Stimulated activated naive B cell treated with anti-CD40 and anti-IgM and Interleukin-4, amounts not matched to agents 10 μg/mL and 1 μg/mL and 100 μg/mL, for 72 hours (primary cell): ENCODE data around the gene DENND2C.

Source experiments
- ATAC-seq, 2 donors: fragments of 150-1000 bp; cut with Tn5 transposase; replicated peaks; 2 replicates each; pipeline ENCODE4 v1.10.0; 2021; ENCODE audit warnings: moderate library complexity in 1 of 2
- DNase-seq: peaks from one replicate; pipeline ENCODE4 v3.0.0; 2021
- H3K27ac Mint-ChIP-seq: one replicate; pipeline ENCODE4 v1.8.0; 2022; ENCODE audit warnings: mild to moderate bottlenecking, mixed read lengths
- H3K27me3 Mint-ChIP-seq, 2 donors: one replicate each; pipeline ENCODE4 v1.8.0; 2022; ENCODE audit warnings: mixed read lengths in 2 of 2
- H3K36me3 Mint-ChIP-seq, 2 donors: one replicate each; pipeline ENCODE4 v1.8.0; 2022; ENCODE audit warnings: mixed read lengths in 2 of 2, mild to moderate bottlenecking in 1 of 2
- H3K4me1 Mint-ChIP-seq, 2 donors: one replicate each; pipeline ENCODE4 v1.8.0; 2022; ENCODE audit warnings: mixed read lengths in 2 of 2, mild to moderate bottlenecking in 1 of 2
- H3K4me3 Mint-ChIP-seq, 2 donors: one replicate each; pipeline ENCODE4 v1.8.0; 2022; ENCODE audit warnings: mild to moderate bottlenecking in 2 of 2, mixed read lengths in 2 of 2, moderate library complexity in 1 of 2
- H3K9me3 Mint-ChIP-seq, 2 donors: one replicate each; pipeline ENCODE4 v1.8.0; 2022; ENCODE audit warnings: mixed read lengths in 2 of 2, mild to moderate bottlenecking in 1 of 2

DENND2C gene

DNA sequence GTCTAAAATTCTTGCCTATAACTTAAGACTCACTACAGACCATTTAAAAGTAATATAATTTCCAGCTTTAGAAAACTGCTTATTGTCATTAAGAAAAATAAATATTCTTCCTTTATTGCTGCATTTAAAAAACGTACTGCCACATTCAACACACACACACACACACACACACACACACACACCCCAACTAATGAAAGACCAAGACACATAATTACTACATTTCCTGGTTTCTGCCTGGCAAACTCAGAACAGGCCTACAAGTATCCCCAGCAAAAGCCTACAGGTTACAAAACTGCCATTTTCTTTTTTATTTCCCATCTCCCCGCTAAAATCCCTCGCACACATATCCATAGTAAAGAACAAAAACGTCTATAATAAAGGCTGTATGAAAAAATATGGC, 1.5 kb downstream of the DENND2C start:
- H3K27me3 Mint-ChIP-seq, result peaks cover 19 to 37% of the 10 kb centered on the region in 2 donors

GRCh38 chr1:114666954-114667353, 2.9 kb downstream of the DENND2C start:
- Mint-ChIP-seq H3K4me1 (peaks cover 2 to 5% of the 10 kb centered on the region in 2 donors), H3K9me3 (no peaks in the 10 kb centered on the region), H3K36me3 (peaks cover 0 to 1% of the 10 kb centered on the region in 2 donors), H3K27ac (no peak overlapping the region), H3K4me3 (no peak overlapping the region), H3K27me3 (peaks cover 14 to 43% of the 10 kb centered on the region in 2 donors)
- DNase-seq (no peak), ATAC-seq (no peak)

More for the DNA sequence above, 1.5 kb downstream of the DENND2C start:
- Mint-ChIP-seq H3K36me3 (peaks cover 0 to 1% of the 10 kb centered on the region in 2 donors), H3K4me3 (no peak overlapping the region), H3K9me3 (no peaks in the 10 kb centered on the region), H3K27ac (no peak overlapping the region), H3K4me1 (peaks cover 2 to 5% of the 10 kb centered on the region in 2 donors)
- DNase-seq (no peak), ATAC-seq (no peak)

- Mint-ChIP-seq H3K27me3 (peaks cover 15 to 20% of the 10 kb centered on the region in 2 donors), H3K9me3 (no peaks in the 10 kb centered on the region), H3K4me3 (no peak overlapping the region), H3K36me3 (no peaks in the 10 kb centered on the region), H3K4me1 (no peaks in the 10 kb centered on the region), H3K27ac (no peak overlapping the region)
- ATAC-seq (no peak), DNase-seq (no peak)
Observed at GRCh38 chr1:114660238-114660637, 9.6 kb downstream of the DENND2C start.

- ATAC-seq, result no peak
- DNase-seq, result no peak
- H3K4me3 Mint-ChIP-seq, result no peak overlapping the region
- peaks cover 4 to 11% of the 10 kb centered on the region in 2 donors for H3K27me3 Mint-ChIP-seq
- no peaks in the 10 kb centered on the region for H3K36me3 Mint-ChIP-seq
- H3K4me1 Mint-ChIP-seq, result no peaks in the 10 kb centered on the region
- H3K9me3 Mint-ChIP-seq, result no peaks in the 10 kb centered on the region
- H3K27ac Mint-ChIP-seq, result no peak overlapping the region
Observed at GRCh38 chr1:114651893-114652292, 18.0 kb downstream of the DENND2C start.

DNA sequence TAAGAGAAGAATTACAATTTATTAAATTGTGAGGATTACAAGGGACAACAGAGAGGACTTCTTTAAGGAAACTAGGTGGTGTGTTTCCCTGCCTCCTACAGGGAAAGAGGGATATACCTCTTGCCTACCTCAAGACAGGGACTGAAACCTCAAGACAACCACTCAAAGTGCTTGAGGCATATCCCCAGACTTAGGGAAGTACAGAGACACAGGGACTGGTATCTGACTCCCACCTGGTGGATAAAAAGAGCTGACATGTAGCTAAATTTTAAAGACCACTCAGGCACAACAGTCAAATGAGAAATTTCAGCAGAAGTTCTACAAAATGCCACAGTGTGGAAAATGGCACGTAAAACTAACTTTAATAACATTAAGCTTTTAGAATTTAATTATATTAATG, 21.3 kb downstream of the DENND2C start:
- H3K27me3 Mint-ChIP-seq, result peaks cover 4 to 18% of the 10 kb centered on the region in 2 donors
- no peak for ATAC-seq

DNA sequence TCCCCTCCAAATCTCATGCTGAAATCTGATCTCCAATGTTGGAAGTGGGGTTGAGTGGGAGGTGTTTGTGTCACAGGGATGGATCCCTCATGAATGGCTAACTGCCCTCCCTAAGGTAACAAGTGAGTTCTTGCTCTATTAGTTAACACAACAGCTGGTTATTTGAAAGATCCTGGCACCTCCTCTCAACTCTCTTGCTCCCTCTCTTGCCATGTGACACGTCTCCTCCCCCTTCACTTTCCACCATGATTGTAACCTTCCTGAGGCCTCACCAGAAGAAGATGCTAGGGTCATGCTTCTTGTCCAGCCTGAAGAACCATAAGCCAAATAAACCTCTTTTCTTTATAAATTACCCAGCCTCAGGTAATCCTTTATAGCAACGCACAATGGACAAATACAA, 28.5 kb downstream of the DENND2C start:
- H3K36me3 Mint-ChIP-seq, result no peaks in the 10 kb centered on the region
- H3K4me1 Mint-ChIP-seq, result no peaks in the 10 kb centered on the region
- DNase-seq (no peak), ATAC-seq (no peak)
- H3K27ac Mint-ChIP-seq, result no peak overlapping the region
- H3K9me3 Mint-ChIP-seq, result peaks cover 0 to 1% of the 10 kb centered on the region in 2 donors
- H3K4me3 Mint-ChIP-seq, result no peak overlapping the region
- peaks cover 4 to 6% of the 10 kb centered on the region in 2 donors for H3K27me3 Mint-ChIP-seq

More for the DNA sequence above, 21.3 kb downstream of the DENND2C start:
- no peaks in the 10 kb centered on the region for H3K4me1 Mint-ChIP-seq
- H3K9me3 Mint-ChIP-seq, result no peaks in the 10 kb centered on the region
- DNase-seq, result no peak
- H3K4me3 Mint-ChIP-seq, result no peak overlapping the region
- H3K36me3 Mint-ChIP-seq, result no peaks in the 10 kb centered on the region
- no peak overlapping the region for H3K27ac Mint-ChIP-seq

- no peak overlapping the region for H3K4me3 Mint-ChIP-seq
- H3K27me3 Mint-ChIP-seq, result peaks cover 4 to 11% of the 10 kb centered on the region in 2 donors
- ATAC-seq (no peak), DNase-seq (no peak)
- H3K4me1 Mint-ChIP-seq, result no peaks in the 10 kb centered on the region
- H3K9me3 Mint-ChIP-seq, result peaks cover 0 to 1% of the 10 kb centered on the region in 2 donors
- no peak overlapping the region for H3K27ac Mint-ChIP-seq
- H3K36me3 Mint-ChIP-seq, result no peaks in the 10 kb centered on the region
Observed at GRCh38 chr1:114638910-114639309, 30.9 kb downstream of the DENND2C start.

DNA sequence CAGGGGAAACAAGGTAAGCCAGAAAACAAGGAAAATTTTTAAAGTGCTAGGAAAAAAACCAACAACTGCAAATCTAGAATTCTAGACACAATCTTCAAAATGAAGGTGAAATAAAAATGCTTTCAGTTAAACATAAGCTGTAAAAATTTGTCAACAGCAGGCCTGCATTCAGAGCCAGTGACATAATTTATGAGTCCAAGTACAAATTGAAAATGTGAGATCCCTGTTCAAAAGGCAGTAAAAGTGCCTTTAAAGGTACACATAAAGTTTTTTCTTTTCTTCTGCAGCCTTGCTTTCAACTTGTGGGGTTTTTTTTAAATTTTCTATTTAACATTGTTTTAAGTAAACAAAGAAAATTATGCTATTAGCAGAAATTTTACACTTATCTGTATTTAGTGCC, 37.4 kb downstream of the DENND2C start:
- no peaks in the 10 kb centered on the region for H3K4me1 Mint-ChIP-seq
- no peak for DNase-seq
- peaks cover 0 to 4% of the 10 kb centered on the region in 2 donors for H3K36me3 Mint-ChIP-seq
- H3K27me3 Mint-ChIP-seq, result peaks cover 19 to 49% of the 10 kb centered on the region in 2 donors
- H3K4me3 Mint-ChIP-seq, result no peak overlapping the region
- ATAC-seq, result no peak
- H3K9me3 Mint-ChIP-seq, result peaks cover 5 to 11% of the 10 kb centered on the region in 2 donors
- no peak overlapping the region for H3K27ac Mint-ChIP-seq

- Mint-ChIP-seq H3K36me3 (peaks cover 0 to 4% of the 10 kb centered on the region in 2 donors), H3K9me3 (peaks cover 3 to 9% of the 10 kb centered on the region in 2 donors), H3K27me3 (peaks cover 23 to 52% of the 10 kb centered on the region in 2 donors), H3K4me3 (no peak overlapping the region), H3K4me1 (no peaks in the 10 kb centered on the region), H3K27ac (no peak overlapping the region)
- ATAC-seq, result no peak
- DNase-seq, result no peak
Observed at GRCh38 chr1:114627107-114627506, 42.7 kb downstream of the DENND2C start.

- Mint-ChIP-seq H3K36me3 (no peaks in the 10 kb centered on the region), H3K4me3 (no peak overlapping the region)
Observed at GRCh38 chr1:114623364-114623763, 46.5 kb downstream of the DENND2C start.

DNA sequence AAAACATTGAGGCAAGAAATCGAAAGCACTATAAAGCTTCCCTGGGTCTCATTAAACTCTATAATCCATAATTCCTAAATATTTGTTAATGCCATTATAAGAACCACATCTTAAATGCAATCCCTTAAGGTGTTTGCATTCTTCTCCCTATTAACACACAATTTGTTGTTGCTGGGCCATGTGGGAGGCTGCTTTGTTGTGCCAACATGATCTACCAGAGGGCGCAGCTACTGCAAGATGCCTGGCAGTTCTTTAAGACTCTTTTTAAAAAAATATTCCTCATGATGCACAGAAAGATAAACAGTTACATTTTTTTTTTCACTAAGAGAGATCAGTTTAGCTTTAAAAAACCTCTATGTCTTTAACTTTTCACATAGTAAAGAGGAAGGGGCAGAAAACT, 49.4 kb downstream of the DENND2C start:
- DNase-seq (no peak), ATAC-seq (no peak)
- Mint-ChIP-seq H3K27ac (no peak overlapping the region), H3K4me3 (no peak overlapping the region), H3K4me1 (no peaks in the 10 kb centered on the region), H3K27me3 (peaks cover 11 to 24% of the 10 kb centered on the region in 2 donors), H3K9me3 (no peaks in the 10 kb centered on the region), H3K36me3 (no peaks in the 10 kb centered on the region)

More at GRCh38 chr1:114623364-114623763, 46.5 kb downstream of the DENND2C start:
- H3K9me3 Mint-ChIP-seq, result no peaks in the 10 kb centered on the region
- no peaks in the 10 kb centered on the region for H3K4me1 Mint-ChIP-seq
- DNase-seq, result no peak
- H3K27me3 Mint-ChIP-seq, result peaks cover 17 to 35% of the 10 kb centered on the region in 2 donors
- no peak for ATAC-seq
- H3K27ac Mint-ChIP-seq, result no peak overlapping the region

GRCh38 chr1:114618606-114619005, 51.2 kb downstream of the DENND2C start:
- DNase-seq, result no peak

GRCh38 chr1:114610546-114611245, 59.2 kb downstream of the DENND2C start:
- Mint-ChIP-seq H3K36me3 (no peaks in the 10 kb centered on the region), H3K4me1 (no peaks in the 10 kb centered on the region), H3K4me3 (no peak overlapping the region), H3K27ac (no peak overlapping the region), H3K9me3 (no peaks in the 10 kb centered on the region), H3K27me3 (peaks cover 8 to 21% of the 10 kb centered on the region in 2 donors)
- DNase-seq (no peak), ATAC-seq (no peak)

More at GRCh38 chr1:114618606-114619005, 51.2 kb downstream of the DENND2C start:
- ATAC-seq, result no peak
- no peaks in the 10 kb centered on the region for H3K36me3 Mint-ChIP-seq
- H3K27me3 Mint-ChIP-seq, result peaks cover 12 to 31% of the 10 kb centered on the region in 2 donors
- H3K4me3 Mint-ChIP-seq, result no peak overlapping the region
- H3K27ac Mint-ChIP-seq, result no peak overlapping the region
- no peaks in the 10 kb centered on the region for H3K4me1 Mint-ChIP-seq
- no peaks in the 10 kb centered on the region for H3K9me3 Mint-ChIP-seq

DNA sequence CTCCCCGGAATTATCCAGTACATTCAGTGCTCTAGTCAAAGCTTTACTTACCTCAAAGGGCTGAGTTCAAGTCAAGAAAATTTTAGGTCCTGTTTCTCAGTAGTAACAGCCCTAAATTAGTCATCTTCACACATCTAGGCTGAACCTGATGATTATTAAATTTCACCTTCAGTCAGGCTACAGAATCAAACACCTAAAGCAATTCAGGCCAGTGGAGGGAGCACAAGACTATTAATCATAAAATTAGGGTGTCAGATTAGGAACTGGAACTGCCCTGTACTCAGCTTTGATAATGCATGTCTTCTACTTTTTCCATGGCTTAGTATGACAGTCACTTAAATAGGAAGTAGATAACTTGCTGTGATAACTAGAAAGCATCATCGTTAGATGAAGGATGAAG, 60.0 kb downstream of the DENND2C start:
- no peak overlapping the region for H3K4me3 Mint-ChIP-seq
- H3K36me3 Mint-ChIP-seq, result no peaks in the 10 kb centered on the region
- H3K27ac Mint-ChIP-seq, result no peak overlapping the region
- ATAC-seq (no peak), DNase-seq (no peak)
- peaks cover 8 to 21% of the 10 kb centered on the region in 2 donors for H3K27me3 Mint-ChIP-seq
- no peaks in the 10 kb centered on the region for H3K9me3 Mint-ChIP-seq
- H3K4me1 Mint-ChIP-seq, result no peaks in the 10 kb centered on the region

DNA sequence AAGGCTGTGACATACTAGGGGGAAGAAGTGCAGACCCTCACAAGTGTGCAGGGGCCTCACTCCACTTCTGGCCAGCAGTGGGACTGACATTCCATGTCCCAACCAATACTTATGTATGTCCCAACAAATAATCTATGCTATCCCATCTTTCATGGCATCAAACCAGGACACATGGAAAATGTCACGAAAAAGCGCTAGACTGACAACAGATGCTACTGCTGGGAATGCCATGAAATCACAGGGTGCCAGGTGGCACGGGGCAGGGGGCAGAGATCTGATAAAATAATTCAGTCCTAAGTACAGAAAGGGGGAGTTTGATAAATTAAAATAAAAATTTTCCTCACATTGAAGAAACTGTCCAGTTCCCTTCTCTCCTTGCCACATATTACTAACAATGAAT, 60.8 kb downstream of the DENND2C start:
- ATAC-seq, result no peak
- Mint-ChIP-seq H3K27me3 (peaks cover 8 to 17% of the 10 kb centered on the region in 2 donors), H3K36me3 (no peaks in the 10 kb centered on the region), H3K4me3 (no peak overlapping the region), H3K27ac (no peak overlapping the region), H3K9me3 (no peaks in the 10 kb centered on the region), H3K4me1 (no peaks in the 10 kb centered on the region)
- DNase-seq, result no peak
